Neuron (in vitro differentiated cells): ENCODE data around the gene NPAS2.

ENCODE experiments used
- H2AFZ ChIP-seq: one replicate; pipeline ENCODE4 v1.6.1; 2013; ENCODE audit warnings: low read depth, mild to moderate bottlenecking, inconsistent platforms, low read length, moderate library complexity
- H3K27me3 ChIP-seq: one replicate; pipeline ENCODE4 v1.6.1; 2013; ENCODE audit warnings: low read length; ENCODE audit not compliant: insufficient read depth
- H3K36me3 ChIP-seq: one replicate; pipeline ENCODE4 v1.6.1; 2013; ENCODE audit warnings: low read length; ENCODE audit not compliant: insufficient read depth
- H3K4me1 ChIP-seq: one replicate; pipeline ENCODE4 v1.6.1; 2013; ENCODE audit warnings: low read length; ENCODE audit not compliant: insufficient read depth
- H3K4me3 ChIP-seq: 2 replicates; pipeline ENCODE4 v1.5.1; 2013; ENCODE audit warnings: mild to moderate bottlenecking, low read length, moderate library complexity
- H3K9me3 ChIP-seq: one replicate; pipeline ENCODE4 v1.6.1; 2013; ENCODE audit warnings: low read length

NPAS2 gene

DNA sequence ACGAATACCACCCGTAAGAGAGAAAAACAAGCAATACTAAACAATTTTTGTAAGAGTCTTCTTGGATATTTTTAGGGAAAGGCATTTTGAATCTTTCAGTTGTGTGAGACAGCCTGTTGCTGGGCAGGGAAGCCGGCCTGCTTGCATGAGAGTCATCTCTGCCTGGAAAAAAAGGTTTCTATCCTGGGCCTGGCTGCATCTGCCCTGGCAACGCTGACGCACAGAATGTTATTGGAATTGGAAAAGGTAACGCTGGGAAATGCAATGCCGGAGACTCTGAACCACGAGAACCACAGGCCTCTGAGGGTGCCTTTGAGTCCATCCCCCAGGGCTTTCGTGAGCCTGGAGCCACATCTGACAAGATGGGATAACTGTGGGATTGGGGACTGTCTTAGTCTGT is 17.9 kb upstream of the NPAS2 start:
- peaks cover 3% of the 10 kb centered on the region for H3K27me3 ChIP-seq
- no peak overlapping the region for H2AFZ ChIP-seq
- no peak overlapping the region for H3K4me3 ChIP-seq
- H3K4me1 ChIP-seq: no peaks in the 10 kb centered on the region
- no peaks in the 10 kb centered on the region for H3K9me3 ChIP-seq
- H3K36me3 ChIP-seq: no peaks in the 10 kb centered on the region

- no peaks in the 10 kb centered on the region for H3K4me1 ChIP-seq
- no peak overlapping the region for H3K4me3 ChIP-seq
- no peak overlapping the region for H2AFZ ChIP-seq
- peaks cover 9% of the 10 kb centered on the region for H3K27me3 ChIP-seq
- no peaks in the 10 kb centered on the region for H3K9me3 ChIP-seq
- H3K36me3 ChIP-seq: no peaks in the 10 kb centered on the region
Measured at GRCh38 chr2:100803334-100803733, 16.6 kb upstream of the NPAS2 start.

DNA sequence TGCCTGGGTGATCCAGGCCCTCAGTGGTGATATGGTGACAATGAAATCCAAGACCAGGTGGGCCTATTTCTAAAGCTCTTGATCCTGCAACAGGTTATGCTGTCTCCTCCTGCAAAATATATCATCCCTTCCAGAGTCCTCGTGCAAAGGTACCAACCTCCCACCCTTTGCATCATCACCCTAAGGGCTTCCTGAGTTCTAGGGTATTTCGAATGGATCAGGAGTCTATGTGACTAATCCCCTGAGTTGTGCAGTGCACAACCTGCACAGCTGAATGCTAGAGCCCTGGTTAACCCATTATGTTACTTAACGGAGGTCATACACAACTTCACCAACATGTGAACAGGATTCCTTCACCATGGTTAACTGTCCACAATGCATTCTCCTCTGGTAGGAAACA is 13.4 kb upstream of the NPAS2 start:
- Histone ChIP-seq H2AFZ (no peak overlapping the region), H3K4me1 (no peaks in the 10 kb centered on the region), H3K4me3 (no peak overlapping the region), H3K36me3 (no peaks in the 10 kb centered on the region), H3K27me3 (peaks cover 9% of the 10 kb centered on the region), H3K9me3 (no peaks in the 10 kb centered on the region)

GRCh38 chr2:100807707-100808106 is 12.2 kb upstream of the NPAS2 start:
- no peaks in the 10 kb centered on the region for H3K36me3 ChIP-seq
- peaks cover 9% of the 10 kb centered on the region for H3K27me3 ChIP-seq
- H2AFZ ChIP-seq: no peak overlapping the region
- H3K9me3 ChIP-seq: no peaks in the 10 kb centered on the region
- H3K4me1 ChIP-seq: no peaks in the 10 kb centered on the region
- H3K4me3 ChIP-seq: no peak overlapping the region

GRCh38 chr2:100808582-100808981 is 11.4 kb upstream of the NPAS2 start:
- Histone ChIP-seq H3K4me1 (no peaks in the 10 kb centered on the region), H3K9me3 (no peaks in the 10 kb centered on the region), H3K27me3 (peaks cover 10% of the 10 kb centered on the region), H3K36me3 (no peaks in the 10 kb centered on the region), H2AFZ (no peak overlapping the region), H3K4me3 (no peak overlapping the region)

DNA sequence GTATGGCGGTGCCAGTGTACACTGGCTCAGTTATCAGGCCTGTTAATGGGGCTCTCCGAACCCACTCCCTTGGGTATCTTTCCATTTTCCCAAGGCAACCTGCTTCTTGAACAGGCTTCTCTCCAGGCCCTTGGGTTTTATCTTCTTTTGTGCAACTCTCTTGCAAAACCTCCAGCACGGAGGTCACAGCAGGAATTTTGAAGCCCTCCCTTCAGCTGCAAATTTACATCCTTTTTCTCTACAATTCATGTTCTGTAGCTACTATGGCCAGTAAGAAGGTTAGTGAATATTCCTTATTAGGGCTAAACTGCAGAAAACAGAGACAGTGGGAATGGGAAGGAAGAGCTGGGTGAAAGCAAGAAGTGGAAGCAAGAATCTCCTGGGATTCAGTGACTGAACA is 10.4 kb upstream of the NPAS2 start:
- no peak overlapping the region for H3K4me3 ChIP-seq
- no peaks in the 10 kb centered on the region for H3K9me3 ChIP-seq
- no peak overlapping the region for H2AFZ ChIP-seq
- H3K4me1 ChIP-seq: no peaks in the 10 kb centered on the region
- H3K27me3 ChIP-seq: peaks cover 13% of the 10 kb centered on the region
- H3K36me3 ChIP-seq: no peaks in the 10 kb centered on the region

GRCh38 chr2:100810603-100811145 is 9.3 kb upstream of the NPAS2 start:
- H3K36me3 ChIP-seq: no peaks in the 10 kb centered on the region
- H3K4me1 ChIP-seq: no peaks in the 10 kb centered on the region
- peaks cover 16% of the 10 kb centered on the region for H3K27me3 ChIP-seq
- no peak overlapping the region for H2AFZ ChIP-seq
- no peak overlapping the region for H3K4me3 ChIP-seq
- no peaks in the 10 kb centered on the region for H3K9me3 ChIP-seq

- Histone ChIP-seq H3K4me3 (no peak overlapping the region), H3K9me3 (no peaks in the 10 kb centered on the region), H2AFZ (no peak overlapping the region), H3K36me3 (no peaks in the 10 kb centered on the region), H3K27me3 (peaks cover 28% of the 10 kb centered on the region), H3K4me1 (no peaks in the 10 kb centered on the region)
Measured at GRCh38 chr2:100812116-100812515, 7.8 kb upstream of the NPAS2 start.

GRCh38 chr2:100812573-100812972 is 7.4 kb upstream of the NPAS2 start:
- Histone ChIP-seq H2AFZ (no peak overlapping the region), H3K36me3 (no peaks in the 10 kb centered on the region), H3K4me1 (no peaks in the 10 kb centered on the region), H3K27me3 (peaks cover 30% of the 10 kb centered on the region), H3K4me3 (no peak overlapping the region), H3K9me3 (no peaks in the 10 kb centered on the region)

GRCh38 chr2:100813527-100813926 is 6.4 kb upstream of the NPAS2 start:
- Histone ChIP-seq H3K4me3 (no peak overlapping the region), H2AFZ (no peak overlapping the region), H3K9me3 (no peaks in the 10 kb centered on the region), H3K4me1 (no peaks in the 10 kb centered on the region), H3K27me3 (peaks cover 37% of the 10 kb centered on the region), H3K36me3 (no peaks in the 10 kb centered on the region)

DNA sequence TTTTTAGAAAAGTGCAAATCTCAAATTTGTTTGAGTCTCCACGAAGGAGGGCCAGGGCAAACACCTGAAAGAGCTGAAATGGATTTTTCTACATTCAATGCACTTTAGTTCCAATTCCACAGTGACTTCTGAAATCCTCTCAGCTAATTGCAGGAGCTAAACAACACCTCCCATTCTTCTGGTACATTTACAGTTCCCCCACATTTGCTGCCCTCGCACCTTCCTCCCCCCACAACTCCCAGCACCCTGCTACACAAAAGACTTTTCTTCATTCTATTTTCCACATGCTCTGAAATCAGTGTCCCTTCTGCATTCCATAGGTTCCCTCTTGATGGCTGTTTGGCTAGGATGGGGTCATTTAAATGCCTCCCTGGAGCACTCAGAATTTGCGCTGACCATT is 5.9 kb upstream of the NPAS2 start:
- Histone ChIP-seq H3K9me3 (no peaks in the 10 kb centered on the region), H3K36me3 (no peaks in the 10 kb centered on the region), H3K27me3 (peaks cover 42% of the 10 kb centered on the region), H2AFZ (no peak overlapping the region), H3K4me3 (no peak overlapping the region), H3K4me1 (peaks cover 5% of the 10 kb centered on the region)

DNA sequence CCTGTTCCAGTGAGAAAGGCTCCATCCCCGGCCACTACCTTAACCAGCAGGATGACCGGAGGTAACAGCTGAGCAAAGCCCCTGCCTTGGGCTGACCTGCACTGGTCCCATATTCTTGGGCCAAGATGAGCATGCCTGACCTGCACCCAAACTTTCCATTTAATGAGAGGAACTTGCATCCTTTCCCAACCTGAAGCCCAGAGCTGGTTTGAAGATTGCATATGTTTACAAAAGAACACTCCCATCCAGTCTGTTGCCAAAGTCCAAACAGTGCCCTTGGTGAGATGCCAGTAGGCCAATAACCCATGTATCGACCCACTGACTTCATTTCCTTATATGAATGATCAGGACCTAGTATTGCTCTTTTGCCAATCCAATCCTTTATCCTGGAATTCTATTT is 5.5 kb upstream of the NPAS2 start:
- Histone ChIP-seq H2AFZ (no peak overlapping the region), H3K4me1 (peaks cover 7% of the 10 kb centered on the region), H3K36me3 (no peaks in the 10 kb centered on the region), H3K27me3 (peaks cover 46% of the 10 kb centered on the region), H3K4me3 (no peak overlapping the region), H3K9me3 (no peaks in the 10 kb centered on the region)

- no peaks in the 10 kb centered on the region for H3K9me3 ChIP-seq
- no peak overlapping the region for H3K4me3 ChIP-seq
- no peaks in the 10 kb centered on the region for H3K36me3 ChIP-seq
- peaks cover 66% of the 10 kb centered on the region for H3K27me3 ChIP-seq
- H2AFZ ChIP-seq: no peak overlapping the region
- H3K4me1 ChIP-seq: peaks cover 10% of the 10 kb centered on the region
Measured at GRCh38 chr2:100817388-100817985, 2.5 kb upstream of the NPAS2 start.

GRCh38 chr2:100818003-100818605 is 1.8 kb upstream of the NPAS2 start:
- no peak overlapping the region for H3K4me3 ChIP-seq
- peaks cover 10% of the 10 kb centered on the region for H3K4me1 ChIP-seq
- H3K9me3 ChIP-seq: no peaks in the 10 kb centered on the region
- no peak overlapping the region for H2AFZ ChIP-seq
- peaks cover 72% of the 10 kb centered on the region for H3K27me3 ChIP-seq
- H3K36me3 ChIP-seq: no peaks in the 10 kb centered on the region
